GM12878 (cell line): ENCODE measurements around the gene RPS6KA2. TPM values are rescaled to one million over a fixed set of nuclear protein-coding genes. Genes with fewer than 3 reads are reported as not detected.

ENCODE experiments used
- ATAC-seq: fragments of 200-7000 bp; cut with Tn5 transposase; 3 replicates; pipeline ENCODE4 v1.9.1; 2020; ENCODE audit warnings: mild to moderate bottlenecking, moderate library complexity
- BruUV-seq: library from RNA; stranded (reverse); fragments of 400-500 nt; replicated peaks from 2 replicates; lab custom pipeline; 2021; lab: Mats Ljungman, UMichigan
- CTCF ChIA-PET: fragments of 300-600 bp; sonication (Branson Sonifier 250); formaldehyde crosslinking; extraction: SDS; loops from one replicate; lab custom pipeline; 2021; ENCODE audit warnings: inconsistent platforms; lab: Yijun Ruan, JAX
- POLR2A ChIA-PET: fragments of 350-600 bp; formaldehyde crosslinking; extraction: SDS; loops from one replicate; lab custom pipeline; 2021; ENCODE audit warnings: inconsistent platforms; lab: Charles Lee
- RAD21 ChIA-PET: fragments of 300-600 bp; sonication (Branson Sonifier 250); formaldehyde crosslinking; loops from one replicate; lab custom pipeline; 2023; ENCODE audit warnings: antibody characterized with exemption; ENCODE audit not compliant: unreplicated experiment; lab: Charles Lee
- SMC1A ChIA-PET: fragments of 300-600 bp; sonication (Branson Sonifier 250); formaldehyde crosslinking; loops from one replicate; lab custom pipeline; 2023; ENCODE audit not compliant: unreplicated experiment, uncharacterized antibody; lab: Charles Lee
- DNase-seq: peaks from one replicate; pipeline ENCODE4 v3.0.0-alpha.2; 2011; ENCODE audit warnings: low read depth, low spot score
- FAIRE-seq: peaks from 3 replicates; lab custom pipeline; 2011; peaks lifted over from hg19 to GRCh38; lab: Jason Lieb, UNC
- H2AFZ ChIP-seq: 2 replicates; pipeline ENCODE4 v1.6.0; 2011; ENCODE audit warnings: low read depth, low read length, control low read depth; ENCODE audit not compliant: control insufficient read depth
- H3K27ac ChIP-seq: 2 replicates; pipeline ENCODE4 v1.5.1; 2011; ENCODE audit warnings: control low read depth; ENCODE audit not compliant: control insufficient read depth, insufficient read depth
- H3K27me3 ChIP-seq, 2 experiments: replicated peaks in 1 of 2; 2 replicates each; pipeline versions ENCODE4 v1.6.0 to v1.6.1; 2011; ENCODE audit warnings: low read length in 1 of 2; ENCODE audit not compliant: control insufficient read depth in 2 of 2, insufficient read depth in 2 of 2
- H3K36me3 ChIP-seq, 2 experiments: 2 replicates each; pipeline ENCODE4 v1.5.1; 2011; ENCODE audit warnings: low read length in 1 of 2; ENCODE audit not compliant: control insufficient read depth in 2 of 2, insufficient read depth in 2 of 2
- H3K4me1 ChIP-seq: 2 replicates; pipeline ENCODE4 v1.6.1; 2011; ENCODE audit warnings: mild to moderate bottlenecking, low read length, moderate library complexity, mixed read lengths; ENCODE audit not compliant: control insufficient read depth, insufficient read depth
- H3K4me2 ChIP-seq: 2 replicates; pipeline ENCODE4 v1.6.0; 2011; ENCODE audit warnings: control low read depth; ENCODE audit not compliant: control insufficient read depth, insufficient read depth
- H3K4me3 ChIP-seq: fragments of 200-600 bp; sonication (generic); 2 replicates; pipeline ENCODE4 v1.5.1; 2016
- H3K79me2 ChIP-seq: 2 replicates; pipeline ENCODE4 v1.6.0; 2011; ENCODE audit warnings: low read length; ENCODE audit not compliant: control insufficient read depth, insufficient read depth
- H3K9ac ChIP-seq: 2 replicates; pipeline ENCODE4 v1.8.0; 2011; ENCODE audit warnings: low read length, control low read depth, mixed read lengths; ENCODE audit not compliant: control insufficient read depth, insufficient read depth
- H3K9me3 ChIP-seq: replicated peaks from 3 replicates; pipeline ENCODE4 v1.5.1; 2011; ENCODE audit warnings: mild to moderate bottlenecking, low read length; ENCODE audit not compliant: control insufficient read depth, insufficient read depth
- H4K20me1 ChIP-seq: 2 replicates; pipeline ENCODE4 v1.6.0; 2011; ENCODE audit not compliant: control insufficient read depth, insufficient read depth
- JUNB ChIP-seq: IDR thresholded peaks from 2 replicates; pipeline ENCODE4 v1.6.1; 2016; ENCODE audit warnings: antibody characterized with exemption, mild to moderate bottlenecking
- MLLT1 ChIP-seq: fragments of 450-650 bp; IDR thresholded peaks from 2 replicates; pipeline ENCODE4 v1.6.1; 2016; ENCODE audit warnings: mild to moderate bottlenecking
- TBL1XR1 ChIP-seq: IDR thresholded peaks from 2 replicates; pipeline ENCODE4 v1.6.1; 2012; ENCODE audit warnings: low read depth, low read length, improper control_type of control experiment
- TCF3 ChIP-seq: IDR thresholded peaks from 2 replicates; pipeline ENCODE4 v1.6.1; 2012; ENCODE audit warnings: low read depth, mild to moderate bottlenecking, low read length, borderline replicate concordance; ENCODE audit not compliant: insufficient read depth
- USF1 ChIP-seq: IDR thresholded peaks from 2 replicates; pipeline ENCODE4 v1.6.1; 2011; ENCODE audit warnings: borderline replicate concordance, low read depth, mild to moderate bottlenecking, moderate library complexity, mixed read lengths, low read length; ENCODE audit not compliant: insufficient read depth; ENCODE audit errors: extremely low read length
- WGBS: methylation state at CpG from one replicate; pipeline ENCODE4 v1.1.6; 2016; ENCODE audit warnings: low lambda C conversion rate; ENCODE audit not compliant: insufficient replicate concordance, insufficient coverage; ENCODE audit errors: missing lambda C conversion rate; 5-methylcytosine and 5-hydroxymethylcytosine counted together
- in situ Hi-C: fragments of 300-500 bp; cut with MboI; formaldehyde crosslinking; loops from 9 replicates; pipeline ENCODE4 v1.14.3; 2018; ENCODE audit warnings: mixed read lengths
- intact Hi-C: fragments of 100-400 bp; cut with micrococcal nuclease; formaldehyde crosslinking; loops from one replicate; pipeline ENCODE4 v1.14.2; 2022; ENCODE audit not compliant: unreplicated experiment
- polyA plus RNA-seq, 11 experiments: library from polyadenylated mRNA; depleted of rRNA in 4 of 11; unstranded in 6 of 11; stranded (reverse) in 5 of 11; fragments of >200 nt; fragmentation: Nextera tagmentation in 4 of 11; fragmentation: Illumina TruSeq in 1 of 11; extraction: Ambion mirVana in 4 of 11; extraction: Trizol in 1 of 11; gene quantifications; 1 replicate in 1 of 11; 2 replicates in 10 of 11; pipeline versions ENCODE4 v1.2.1 to v1.2.3, GENCODE V29; 2011 to 2016; ENCODE audit warnings: inconsistent platforms in 2 of 11, missing spikeins in 2 of 11, low read depth in 1 of 11
- total RNA-seq, 4 experiments: library from RNA; depleted of rRNA in 3 of 4; stranded (reverse); fragments of >200 nt in 3 of 4; fragmentation: Illumina TruSeq in 1 of 4; extraction: Trizol in 1 of 4; gene quantifications; 2 replicates each; pipeline versions ENCODE4 v1.2.1 to v1.2.3, GENCODE V29; 2013 to 2021

RPS6KA2 gene
- total and polyA plus RNA-seq, 10 of the 15 experiments (the other 5 are each of a cell fraction or from before 2014, with no cell fraction given), result 0.02 to 1.0 (median 0.22) TPM; not detected in 1

- no peaks in the 10 kb centered on the region for H3K4me1 ChIP-seq
- H3K9ac ChIP-seq, result no peak overlapping the region
- FAIRE-seq (no peak), ATAC-seq (no peak), DNase-seq (no peak)
- no peaks in the 10 kb centered on the region for H4K20me1 ChIP-seq
- in situ Hi-C loops (no loop called here), intact Hi-C loops (no loop called here)
- TF ChIP-seq JUNB, result no peak
- no peak for TF ChIP-seq USF1
- no peak for TF ChIP-seq TCF3
- no peaks in the 10 kb centered on the region for H3K36me3 ChIP-seq
- CTCF ChIA-PET, result no interaction called here
- H3K27ac ChIP-seq, result no peak overlapping the region
- no peaks in the 10 kb centered on the region; a peak in 1 of 4 replicates for H3K27me3 ChIP-seq
- H3K9me3 ChIP-seq, result no peaks in the 10 kb centered on the region
- SMC1A ChIA-PET, result interaction anchor here (0.7 kb wide), 1 partner anchor 699 kb away, joined by 3 read pairs; no protein-coding TSS in a partner anchor
- no peaks in the 10 kb centered on the region for H3K79me2 ChIP-seq
- H3K4me3 ChIP-seq, result no peak overlapping the region
- POLR2A ChIA-PET, result no interaction called here
- BruUV-seq, result no TSS peak
- WGBS, result 65% methylated on average over 16 of the region's 16 CpGs
- RAD21 ChIA-PET, result no interaction called here
- no peak overlapping the region for H3K4me2 ChIP-seq
- H2AFZ ChIP-seq, result no peak overlapping the region
These were observed 188.7 kb downstream of the RPS6KA2 start for GRCh38 chr6:166438211-166438861.

GRCh38 chr6:166437661-166438060 is 189.4 kb downstream of the RPS6KA2 start:
- no peak for TF ChIP-seq TBL1XR1
- TF ChIP-seq MLLT1, result no peak
- TF ChIP-seq TCF3, result no peak
- no peak overlapping the region for H3K27ac ChIP-seq
- H4K20me1 ChIP-seq, result no peaks in the 10 kb centered on the region
- no peak overlapping the region for H3K4me2 ChIP-seq
- H2AFZ ChIP-seq, result no peak overlapping the region
- no peak overlapping the region for H3K4me3 ChIP-seq
- no peaks in the 10 kb centered on the region for H3K36me3 ChIP-seq
- in situ Hi-C loops (no loop called here), intact Hi-C loops (no loop called here)
- H3K27me3 ChIP-seq, result no peaks in the 10 kb centered on the region; a peak in 1 of 4 replicates
- FAIRE-seq, result no peak
- DNase-seq, result no peak
- ChIA-PET POLR2A (no interaction called here), SMC1A (no interaction called here), RAD21 (no interaction called here), CTCF (no interaction called here)
- WGBS, result 73% methylated on average over 15 of the region's 15 CpGs
- no peak for ATAC-seq
- BruUV-seq, result no TSS peak
- H3K9ac ChIP-seq, result no peak overlapping the region
- no peaks in the 10 kb centered on the region for H3K4me1 ChIP-seq
- H3K9me3 ChIP-seq, result no peaks in the 10 kb centered on the region
- no peaks in the 10 kb centered on the region for H3K79me2 ChIP-seq
